Testis (tissue), 2 donors: ENCODE data around the gene LSS.

Source experiments
- CTCF ChIP-seq, 3 experiments: fragments of 450-650 bp in 2 of 3; fragments of 200-600 bp in 1 of 3; sonication (generic) in 1 of 3; IDR thresholded peaks; one replicate each; pipeline ENCODE4 v1.5.1; 2016 to 2019; ENCODE audit warnings: antibody characterized with exemption in 3 of 3, mild to moderate bottlenecking in 2 of 3, moderate library complexity in 1 of 3
- POLR2A ChIP-seq: fragments of 450-650 bp; IDR thresholded peaks from one replicate; pipeline ENCODE4 v1.6.1; 2017; ENCODE audit warnings: antibody characterized with exemption, mild to moderate bottlenecking, moderate library complexity

DNA sequence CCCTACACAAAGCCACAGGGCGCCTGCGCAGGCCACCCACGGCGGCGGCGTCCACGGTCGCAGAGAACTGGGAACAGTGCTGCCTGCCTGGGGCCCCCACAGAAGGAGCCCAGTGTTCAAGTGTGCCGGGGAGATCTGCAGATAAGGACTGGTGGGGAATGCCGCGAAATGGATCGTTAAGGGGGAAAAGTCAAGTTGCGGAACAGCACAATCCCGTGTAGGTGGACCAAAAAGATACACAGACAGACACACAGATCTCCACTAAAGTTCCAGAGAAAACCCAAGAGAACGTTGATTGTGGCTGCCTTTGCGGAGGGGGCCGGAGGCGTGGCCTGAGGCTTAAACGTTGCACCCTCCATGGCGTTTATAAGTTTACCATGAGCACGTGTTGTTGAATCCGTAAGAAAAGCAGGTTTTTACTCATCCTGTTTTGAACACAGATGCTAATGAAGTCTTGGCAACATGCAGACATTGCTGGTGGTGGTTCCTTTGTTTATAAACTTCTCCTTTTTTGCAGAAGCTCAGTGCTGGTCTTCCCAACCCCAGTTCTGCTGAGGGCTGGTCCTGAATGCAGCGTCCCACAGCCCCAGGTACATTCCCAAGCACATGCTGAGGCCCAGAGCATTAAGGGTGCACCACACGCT is 48.4 kb downstream of the LSS start:
- no peak for TF ChIP-seq CTCF (IDR thresholded peaks at IDR 0.05)
- no peak for TF ChIP-seq POLR2A
